ENCODE results near the gene ERAS. TPM values are rescaled to one million over a fixed set of nuclear protein-coding genes. Genes with fewer than 3 reads are reported as not detected.
"Not testable (repeated sequence)": the region's sequence is repeated elsewhere in the genome, so short reads cannot be mapped to it uniquely, and the experiment has no call there.

Gene ERAS
- total RNA-seq, 1 donor from 2014 or later, result not detected

- DNase-seq (ENCODE audit: low read depth), result no peak
- H3K4me3 ChIP-seq (ENCODE audit: low read depth, low read length), result no peak overlapping the region
- TF ChIP-seq CTCF (conservative IDR thresholded peaks at IDR 0.05; ENCODE audit: low read depth, low read length), result no peak
Observed at GRCh38 chrX:48806081-48806480, 20.2 kb upstream of the ERAS start.

GRCh38 chrX:48813644-48814043 is 12.7 kb upstream of the ERAS start:
- TF ChIP-seq CTCF (conservative IDR thresholded peaks at IDR 0.05; ENCODE audit: low read depth, low read length), result no peak
- no peak for DNase-seq (ENCODE audit: low read depth)
- no peak overlapping the region for H3K4me3 ChIP-seq (ENCODE audit: low read depth, low read length)

GRCh38 chrX:48814722-48815121 is 11.6 kb upstream of the ERAS start:
- no peak for DNase-seq (ENCODE audit: low read depth)
- no peak for TF ChIP-seq CTCF (conservative IDR thresholded peaks at IDR 0.05; ENCODE audit: low read depth, low read length)
- no peak overlapping the region for H3K4me3 ChIP-seq (ENCODE audit: low read depth, low read length)

GRCh38 chrX:48815266-48815665 is 11.0 kb upstream of the ERAS start:
- no peak for DNase-seq (ENCODE audit: low read depth)
- no peak for TF ChIP-seq CTCF (conservative IDR thresholded peaks at IDR 0.05; ENCODE audit: low read depth, low read length)
- H3K4me3 ChIP-seq (ENCODE audit: low read depth, low read length), result no peak overlapping the region

- no peak for DNase-seq (ENCODE audit: low read depth)
- TF ChIP-seq CTCF (conservative IDR thresholded peaks at IDR 0.05; ENCODE audit: low read depth, low read length), result no peak
- no peak overlapping the region for H3K4me3 ChIP-seq (ENCODE audit: low read depth, low read length)
Observed at GRCh38 chrX:48816014-48816810, 10.1 kb upstream of the ERAS start.

GRCh38 chrX:48818098-48818497 is 8.2 kb upstream of the ERAS start:
- no peak for TF ChIP-seq CTCF (conservative IDR thresholded peaks at IDR 0.05; ENCODE audit: low read depth, low read length)
- H3K4me3 ChIP-seq (ENCODE audit: low read depth, low read length), result no peak overlapping the region
- DNase-seq (ENCODE audit: low read depth), result no peak

- TF ChIP-seq CTCF (conservative IDR thresholded peaks at IDR 0.05; ENCODE audit: low read depth, low read length), result no peak
- no peak overlapping the region for H3K4me3 ChIP-seq (ENCODE audit: low read depth, low read length)
- no peak for DNase-seq (ENCODE audit: low read depth)
Observed at GRCh38 chrX:48818866-48819265, 7.4 kb upstream of the ERAS start.

- not testable (repeated sequence) for H3K4me3 ChIP-seq (ENCODE audit: low read depth, low read length)
Observed at GRCh38 chrX:48819394-48819793, 6.9 kb upstream of the ERAS start.

More at GRCh38 chrX:48819394-48819793, 6.9 kb upstream of the ERAS start:
- not testable (repeated sequence) for DNase-seq (ENCODE audit: low read depth)

All from epithelial cell of proximal tubule (primary cell).